ENCODE data around the gene CCDC174.

DNA sequence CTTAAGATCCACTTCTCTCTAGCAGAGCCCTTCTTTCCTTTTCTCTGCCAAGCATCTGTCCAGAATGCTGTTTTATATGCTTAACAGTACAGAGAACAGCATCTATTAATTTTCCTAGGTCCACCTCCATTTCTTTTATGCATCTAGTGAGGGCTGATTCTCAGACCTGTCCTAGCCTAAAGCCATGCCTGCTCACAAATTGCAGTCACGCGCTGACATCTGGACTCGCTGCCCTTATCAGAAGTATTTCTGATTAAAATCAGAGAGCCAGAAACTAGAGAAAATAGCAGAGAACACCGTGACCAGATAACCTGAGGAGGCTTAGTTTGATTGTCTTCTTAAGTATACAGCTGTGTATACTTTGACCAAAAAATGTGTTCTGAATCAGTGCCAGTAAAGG is 25.3 kb downstream of the CCDC174 start:
- TF ChIP-seq L3MBTL2 (conservative IDR thresholded peaks at IDR 0.05) (no peak), SP1 (IDR thresholded peaks at IDR 0.05) (no peak)
